ENCODE data around the gene IPO13. TPM values are rescaled to one million over a fixed set of nuclear protein-coding genes. Genes with fewer than 3 reads are reported as not detected.

The IPO13 gene
- polyA plus RNA-seq, 3 donors: 10.1 to 20.4 (median 10.6) TPM

- H3K4me1 Mint-ChIP-seq: peaks cover 46% of the 10 kb centered on the region
These were observed 35.5 kb downstream of the IPO13 start for GRCh38 chr1:43982241-43982640.

GRCh38 chr1:43982808-43983207, 36.1 kb downstream of the IPO13 start:
- WGBS (ENCODE audit: insufficient coverage): 25% methylated on average over 15 of the region's 15 CpGs
- peaks cover 1 to 6% (median 4%) of the 10 kb centered on the region in 3 donors for H3K27me3 Mint-ChIP-seq (ENCODE audit: low read depth in 3 of 3)
- intact Hi-C loops (cut with micrococcal nuclease): no loop called here
- H3K36me3 Mint-ChIP-seq: peaks cover 10 to 14% of the 10 kb centered on the region in 2 donors
- Histone ChIP-seq H3K27ac (ENCODE audit: low read depth in 1 of 2, low read length in 2 of 2) (no peak overlapping the region), H3K4me3 (replicated peaks in 1 of 3; ENCODE audit: low read depth in 2 of 3, low read length in 3 of 3) (no peak overlapping the region), H3K9me3 (replicated peaks in 1 of 2; ENCODE audit: control insufficient read depth in 1 of 2, insufficient read depth in 1 of 2, low read length in 2 of 2) (no peaks in the 10 kb centered on the region), H3K79me2 (ENCODE audit: insufficient read depth, low read length) (peaks cover 5% of the 10 kb centered on the region), H3K36me3 (replicated peaks in 1 of 2; ENCODE audit: control insufficient read depth in 1 of 2, insufficient read depth in 2 of 2, low read length in 2 of 2) (peaks cover 0 to 6% of the 10 kb centered on the region in 2 donors), H3K4me1 (ENCODE audit: control insufficient read depth in 1 of 2, insufficient read depth in 2 of 2, low read length in 2 of 2) (peaks cover 26 to 41% of the 10 kb centered on the region in 2 donors), H4K20me1 (ENCODE audit: insufficient read depth, low read length) (peaks cover 15% of the 10 kb centered on the region), H3K27me3 (ENCODE audit: control insufficient read depth in 2 of 2, insufficient read depth in 2 of 2, low read length in 2 of 2) (no peaks in the 10 kb centered on the region), H3K4me2 (replicated peaks; ENCODE audit: extremely low read depth, low read length, poor library complexity, severe bottlenecking) (peak overlapping the region; percentile 41), H3K9ac (ENCODE audit: insufficient read depth, low read length, poor library complexity, severe bottlenecking) (no peak overlapping the region), H2AFZ (ENCODE audit: insufficient read depth, low read depth, low read length, poor library complexity, severe bottlenecking) (peak overlapping the region; percentile 52)
- H3K4me3 Mint-ChIP-seq: peak overlapping the region; percentile 11 to 57
- peaks cover 0 to 2% (median 0%) of the 10 kb centered on the region in 7 donors for H3K9me3 Mint-ChIP-seq
- no peak for TF ChIP-seq CTCF (IDR thresholded peaks at IDR 0.05)
- H3K27ac Mint-ChIP-seq: peak overlapping the region in 5 of 7 donors; percentile 9 to 89 (median 78)
- peaks cover 40% of the 10 kb centered on the region for H3K4me1 Mint-ChIP-seq
- DNase-seq: peak; percentile 70 to 79 (median 76)

More at GRCh38 chr1:43982241-43982640, 35.5 kb downstream of the IPO13 start:
- Histone ChIP-seq H3K4me3 (replicated peaks in 1 of 3; ENCODE audit: low read depth in 2 of 3, low read length in 3 of 3) (no peak overlapping the region), H3K36me3 (replicated peaks in 1 of 2; ENCODE audit: control insufficient read depth in 1 of 2, insufficient read depth in 2 of 2, low read length in 2 of 2) (peaks cover 6 to 11% of the 10 kb centered on the region in 2 donors), H3K4me1 (ENCODE audit: control insufficient read depth in 1 of 2, insufficient read depth in 2 of 2, low read length in 2 of 2) (peaks cover 31 to 47% of the 10 kb centered on the region in 2 donors), H3K4me2 (replicated peaks; ENCODE audit: extremely low read depth, low read length, poor library complexity, severe bottlenecking) (no peak overlapping the region), H3K9ac (ENCODE audit: insufficient read depth, low read length, poor library complexity, severe bottlenecking) (no peak overlapping the region), H3K27me3 (ENCODE audit: control insufficient read depth in 2 of 2, insufficient read depth in 2 of 2, low read length in 2 of 2) (no peaks in the 10 kb centered on the region), H4K20me1 (ENCODE audit: insufficient read depth, low read length) (peaks cover 21% of the 10 kb centered on the region), H3K79me2 (ENCODE audit: insufficient read depth, low read length) (peaks cover 10% of the 10 kb centered on the region), H3K9me3 (replicated peaks in 1 of 2; ENCODE audit: control insufficient read depth in 1 of 2, insufficient read depth in 1 of 2, low read length in 2 of 2) (no peaks in the 10 kb centered on the region), H3K27ac (ENCODE audit: low read depth in 1 of 2, low read length in 2 of 2) (no peak overlapping the region), H2AFZ (ENCODE audit: insufficient read depth, low read depth, low read length, poor library complexity, severe bottlenecking) (no peak overlapping the region)
- H3K27me3 Mint-ChIP-seq (ENCODE audit: low read depth in 3 of 3): peaks cover 1 to 6% (median 4%) of the 10 kb centered on the region in 3 donors
- peak overlapping the region in 3 of 7 donors; percentile 9 to 83 (median 16) for H3K27ac Mint-ChIP-seq
- no peak for TF ChIP-seq CTCF (IDR thresholded peaks at IDR 0.05)
- H3K9me3 Mint-ChIP-seq: peaks cover 0 to 2% (median 0%) of the 10 kb centered on the region in 7 donors
- WGBS (ENCODE audit: insufficient coverage): 88% methylated on average over 8 of the region's 8 CpGs
- intact Hi-C loops (cut with micrococcal nuclease): no loop called here
- H3K4me3 Mint-ChIP-seq: peak overlapping the region in 1 of 2 donors; percentile 11
- H3K36me3 Mint-ChIP-seq: peaks cover 16 to 20% of the 10 kb centered on the region in 2 donors
- no peak for DNase-seq

Measured in CD14-positive monocyte (primary cell).